Skeletal muscle tissue (tissue), 4 donors: ENCODE measurements around the gene ANAPC2. TPM values are rescaled to one million over a fixed set of nuclear protein-coding genes. Genes with fewer than 3 reads are reported as not detected.

Experiments
- H3K27ac ChIP-seq: one replicate; pipeline ENCODE4 v1.7.0; 2013; ENCODE audit warnings: mild to moderate bottlenecking, low read depth, low read length, inconsistent platforms
- H3K27me3 ChIP-seq, 3 donors: one replicate each; pipeline ENCODE4 v1.7.0; 2013; ENCODE audit warnings: low read length in 3 of 3; ENCODE audit not compliant: control insufficient read depth in 3 of 3, insufficient read depth in 3 of 3
- H3K36me3 ChIP-seq, 3 donors: one replicate each; pipeline ENCODE4 v1.7.0; 2013; ENCODE audit warnings: low read length in 3 of 3; ENCODE audit not compliant: control insufficient read depth in 3 of 3, insufficient read depth in 3 of 3
- H3K4me1 ChIP-seq, 3 donors: one replicate each; pipeline ENCODE4 v1.7.0; 2013; ENCODE audit warnings: low read length in 3 of 3, mild to moderate bottlenecking in 3 of 3; ENCODE audit not compliant: control insufficient read depth in 3 of 3, insufficient read depth in 3 of 3
- H3K4me3 ChIP-seq, 3 donors: one replicate each; pipeline ENCODE4 v1.7.0; 2013; ENCODE audit warnings: low read length in 3 of 3
- H3K9ac ChIP-seq, 3 donors: one replicate each; pipeline ENCODE4 v1.7.0; 2013; ENCODE audit warnings: low read length in 3 of 3, mild to moderate bottlenecking in 3 of 3, moderate library complexity in 2 of 3, low read depth in 1 of 3
- H3K9me3 ChIP-seq, 3 donors: one replicate each; pipeline ENCODE4 v1.7.0; 2013; ENCODE audit warnings: low read length in 3 of 3; ENCODE audit not compliant: control insufficient read depth in 3 of 3
- total RNA-seq: library from RNA; depleted of rRNA; stranded (reverse); fragments of >200 nt; gene quantifications from one replicate; pipeline ENCODE4 v1.2.3, GENCODE V29; 2014
- donor health status: Osteomylitis.

The ANAPC2 gene
- total RNA-seq, 1 donor from 2014 or later: 21.4 TPM

DNA sequence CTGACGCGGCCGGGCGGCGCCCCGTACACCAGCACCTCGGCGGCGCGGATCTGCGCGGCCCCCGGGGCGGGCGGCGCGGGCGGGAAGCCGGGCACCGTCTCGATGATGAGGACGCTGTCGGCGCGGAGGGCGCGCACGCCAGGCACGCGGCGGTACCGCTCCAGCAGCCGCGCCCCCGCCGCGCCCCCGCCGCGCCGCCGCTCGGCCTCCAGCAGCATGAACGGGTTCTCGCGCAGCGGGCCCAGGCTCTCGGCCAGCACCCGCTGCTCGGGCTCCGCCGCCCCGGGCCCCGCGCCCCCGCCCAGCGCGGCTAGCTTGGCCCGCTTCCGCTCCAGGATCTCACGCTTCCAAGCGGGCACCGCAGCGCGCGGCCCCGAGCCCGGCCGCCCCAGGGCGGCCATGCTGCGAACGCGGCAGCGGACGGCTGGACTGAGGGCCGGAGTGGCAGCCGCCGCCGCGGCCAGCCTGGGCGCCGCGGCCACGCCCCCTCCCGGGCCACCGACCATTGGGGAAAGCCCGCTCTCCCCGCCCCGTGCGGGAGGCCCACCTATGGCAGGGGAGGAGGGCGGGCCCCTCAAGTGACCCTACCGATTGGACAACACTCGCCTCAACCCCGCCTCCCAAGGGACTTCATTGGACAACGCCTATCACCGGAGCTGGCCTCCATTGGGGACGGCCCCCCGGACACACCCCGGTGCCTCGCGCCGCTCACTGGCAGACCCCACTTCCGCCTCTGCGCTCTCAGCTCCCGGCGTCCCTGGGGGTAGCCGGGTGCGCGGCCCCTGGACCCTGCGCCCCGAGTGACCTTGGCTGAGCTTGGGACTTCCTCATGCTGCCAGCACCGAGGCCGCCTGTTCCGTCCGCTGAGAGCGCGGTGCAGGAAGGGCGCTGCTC lies 12.2 kb upstream of the ANAPC2 start, which contains the start of gene TPRN:
Gene TPRN, minus strand, starts transcription at position 431 of the 894 bp plus-strand sequence. Its CDS starts 30 bp downstream, at position 401.
- Histone ChIP-seq H3K4me1 (peaks cover 54 to 80% (median 75%) of the 10 kb centered on the region in 3 donors), H3K9me3 (no peaks in the 10 kb centered on the region), H3K27me3 (no peaks in the 10 kb centered on the region), H3K27ac (peak within 1 kb of the TSS; percentile 66), H3K4me3 (peak within 1 kb of the TSS; percentile 72 to 87 (median 83)), H3K36me3 (no peaks in the 10 kb centered on the region), H3K9ac (peak within 1 kb of the TSS; percentile 63 to 88 (median 72))

DNA sequence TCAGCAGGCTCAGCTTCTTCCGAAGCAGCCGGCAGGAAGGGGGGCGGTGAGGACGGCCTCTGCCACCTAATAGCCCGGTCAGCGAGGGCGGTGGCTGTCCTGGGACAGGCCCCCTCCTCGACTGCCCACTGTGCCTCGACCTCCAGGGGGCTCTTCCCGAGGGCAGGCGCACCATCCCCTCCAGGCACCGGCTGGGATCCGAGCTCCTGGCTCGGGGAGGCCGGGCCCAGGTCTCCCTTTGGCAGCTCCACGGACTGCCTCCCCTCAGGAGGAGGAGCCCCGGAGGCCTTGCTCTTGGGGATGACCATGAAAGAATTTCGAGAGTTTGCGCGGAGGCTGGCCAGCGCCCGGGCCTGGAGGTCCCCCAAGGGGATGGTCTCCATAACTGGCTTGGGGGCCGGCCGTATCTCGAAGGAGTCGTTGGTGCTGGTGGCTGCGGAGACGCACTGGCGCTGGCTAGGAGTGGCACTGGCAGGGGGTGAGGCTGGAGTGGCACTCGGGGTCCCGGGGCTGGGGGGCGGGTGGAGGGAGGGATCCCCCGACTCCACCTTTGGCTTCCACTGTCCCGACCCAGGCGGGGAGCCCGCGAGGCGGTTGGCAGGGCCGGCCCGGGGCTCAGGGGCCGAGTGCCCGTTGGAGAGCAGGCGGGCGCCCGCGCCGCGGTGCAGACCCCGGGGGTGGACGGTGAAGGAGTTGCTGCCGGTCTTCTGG lies 11.2 kb upstream of the ANAPC2 start:
- Histone ChIP-seq H3K4me1 (peaks cover 48 to 83% (median 79%) of the 10 kb centered on the region in 3 donors), H3K9me3 (no peaks in the 10 kb centered on the region), H3K27me3 (no peaks in the 10 kb centered on the region), H3K4me3 (peak overlapping the region in 2 of 3 donors; percentile 32 to 35), H3K36me3 (no peaks in the 10 kb centered on the region), H3K27ac (no peak overlapping the region), H3K9ac (peak overlapping the region; percentile 32 to 70 (median 57))

DNA sequence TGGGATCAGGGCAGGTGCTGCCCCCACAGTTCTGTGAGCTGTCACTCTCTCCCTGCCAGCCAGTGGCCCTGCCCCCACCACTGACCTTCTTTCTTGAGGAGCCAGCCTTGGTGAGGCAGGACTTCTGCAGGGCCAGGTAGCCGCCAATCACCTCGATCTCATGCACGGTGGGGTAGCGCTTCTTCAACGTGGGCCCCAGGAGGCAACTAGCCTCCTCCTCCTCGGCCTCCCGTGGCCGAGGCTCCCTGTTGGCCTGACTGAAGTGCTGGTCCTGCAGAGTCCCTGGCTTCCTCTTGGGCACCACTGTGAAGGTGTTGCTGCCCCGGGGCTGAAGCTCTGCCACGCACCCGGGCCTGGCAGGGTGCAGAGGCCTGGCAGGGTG lies 10.5 kb upstream of the ANAPC2 start:
- Histone ChIP-seq H3K4me3 (peak overlapping the region in 1 of 3 donors; percentile 32), H3K9me3 (no peaks in the 10 kb centered on the region), H3K27me3 (no peaks in the 10 kb centered on the region), H3K36me3 (no peaks in the 10 kb centered on the region), H3K9ac (peak overlapping the region; percentile 20 to 70 (median 32)), H3K27ac (no peak overlapping the region), H3K4me1 (peaks cover 42 to 83% (median 79%) of the 10 kb centered on the region in 3 donors)

- Histone ChIP-seq H3K27me3 (no peaks in the 10 kb centered on the region), H3K9ac (peak overlapping the region; percentile 20 to 70 (median 32)), H3K36me3 (no peaks in the 10 kb centered on the region), H3K27ac (no peak overlapping the region), H3K4me1 (peaks cover 35 to 80% (median 77%) of the 10 kb centered on the region in 3 donors), H3K9me3 (no peaks in the 10 kb centered on the region), H3K4me3 (no peak overlapping the region)
These were observed 9.9 kb upstream of the ANAPC2 start for GRCh38 chr9:137198051-137198901.

- Histone ChIP-seq H3K27me3 (no peaks in the 10 kb centered on the region), H3K4me1 (peaks cover 17 to 67% (median 59%) of the 10 kb centered on the region in 3 donors), H3K27ac (no peak overlapping the region), H3K36me3 (peaks cover 8 to 10% (median 8%) of the 10 kb centered on the region in 3 donors), H3K4me3 (no peak overlapping the region), H3K9ac (no peak overlapping the region), H3K9me3 (no peaks in the 10 kb centered on the region)
These were observed 7.3 kb upstream of the ANAPC2 start for GRCh38 chr9:137195525-137196220.

- peaks cover 15 to 16% (median 16%) of the 10 kb centered on the region in 3 donors for H3K36me3 ChIP-seq
- no peak overlapping the region for H3K4me3 ChIP-seq
- no peaks in the 10 kb centered on the region for H3K27me3 ChIP-seq
- no peaks in the 10 kb centered on the region for H3K9me3 ChIP-seq
- peak overlapping the region in 2 of 3 donors; percentile 14 to 71 for H3K9ac ChIP-seq
- H3K4me1 ChIP-seq: peaks cover 24 to 75% (median 65%) of the 10 kb centered on the region in 3 donors
- no peak overlapping the region for H3K27ac ChIP-seq
These were observed 6.5 kb upstream of the ANAPC2 start for GRCh38 chr9:137194909-137195308.

DNA sequence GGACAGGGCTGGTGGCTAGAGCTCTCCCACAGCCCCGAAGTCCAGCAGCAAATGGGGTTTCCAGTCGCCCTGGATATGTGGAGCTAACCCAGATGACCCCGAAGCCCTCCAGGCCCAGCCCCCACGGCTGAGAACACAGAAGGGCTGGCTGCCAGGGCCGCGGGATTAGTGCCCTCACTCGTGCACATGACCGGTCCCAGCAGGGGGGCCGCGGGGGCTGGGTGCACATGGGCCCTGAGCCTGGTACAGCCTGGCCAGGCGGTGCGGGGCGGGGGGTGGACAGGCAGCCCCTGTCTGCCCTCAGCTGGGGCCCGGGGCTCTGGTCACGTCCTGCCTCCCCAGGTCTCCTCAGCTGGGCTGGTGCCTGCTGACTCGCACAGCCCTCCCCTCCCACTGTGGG lies 6.0 kb upstream of the ANAPC2 start:
- no peaks in the 10 kb centered on the region for H3K27me3 ChIP-seq
- no peak overlapping the region for H3K27ac ChIP-seq
- H3K9ac ChIP-seq: peak overlapping the region in 1 of 3 donors; percentile 71
- peaks cover 27 to 76% (median 67%) of the 10 kb centered on the region in 3 donors for H3K4me1 ChIP-seq
- H3K4me3 ChIP-seq: no peak overlapping the region
- H3K36me3 ChIP-seq: peaks cover 17 to 18% (median 18%) of the 10 kb centered on the region in 3 donors
- no peaks in the 10 kb centered on the region for H3K9me3 ChIP-seq

- peaks cover 17 to 18% (median 18%) of the 10 kb centered on the region in 3 donors for H3K36me3 ChIP-seq
- H3K4me3 ChIP-seq: no peak overlapping the region
- H3K27ac ChIP-seq: no peak overlapping the region
- H3K4me1 ChIP-seq: peaks cover 26 to 75% (median 66%) of the 10 kb centered on the region in 3 donors
- no peaks in the 10 kb centered on the region for H3K27me3 ChIP-seq
- H3K9me3 ChIP-seq: no peaks in the 10 kb centered on the region
- peak overlapping the region in 1 of 3 donors; percentile 71 for H3K9ac ChIP-seq
These were observed 5.4 kb upstream of the ANAPC2 start for GRCh38 chr9:137193771-137194170.

DNA sequence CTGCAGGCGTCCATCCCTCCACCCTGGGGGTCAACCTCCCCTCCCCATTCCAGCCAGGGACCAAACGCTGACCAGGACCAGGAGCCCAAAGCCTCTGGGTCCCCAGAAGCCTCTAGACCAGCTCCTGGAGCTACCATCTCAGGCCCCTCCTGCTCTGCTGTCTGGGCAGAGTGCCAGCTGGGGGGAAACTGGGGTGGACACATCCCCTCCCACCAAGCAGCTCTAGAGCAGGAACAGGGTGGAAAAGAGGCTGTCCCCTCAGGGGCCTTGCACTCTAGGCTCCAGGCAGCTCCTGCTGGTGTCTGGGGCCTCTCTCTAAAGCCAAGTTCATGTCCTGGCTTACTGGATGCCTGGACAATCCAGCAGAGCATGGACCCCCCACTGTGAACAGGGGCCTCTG lies 4.5 kb upstream of the ANAPC2 start:
- peaks cover 17 to 18% (median 18%) of the 10 kb centered on the region in 3 donors for H3K36me3 ChIP-seq
- H3K9ac ChIP-seq: no peak overlapping the region
- no peaks in the 10 kb centered on the region for H3K9me3 ChIP-seq
- H3K27ac ChIP-seq: no peak overlapping the region
- peaks cover 20 to 71% (median 58%) of the 10 kb centered on the region in 3 donors for H3K4me1 ChIP-seq
- H3K27me3 ChIP-seq: no peaks in the 10 kb centered on the region
- no peak overlapping the region for H3K4me3 ChIP-seq
